Type B pancreatic cell (in vitro differentiated cells): Measurements from ENCODE around the gene USP31. TPM values are rescaled to one million over a fixed set of nuclear protein-coding genes. Genes with fewer than 3 reads are reported as not detected.

Source experiments
- DNase-seq: peaks from one replicate; pipeline ENCODE4 v3.0.0; 2021; ENCODE audit warnings: mixed read lengths; ENCODE audit not compliant: unreplicated experiment; ENCODE audit errors: extremely low spot score
- H3K27ac Mint-ChIP-seq: 2 replicates; pipeline ENCODE4 v1.8.0; 2021; ENCODE audit warnings: mild to moderate bottlenecking, mixed read lengths
- H3K27me3 Mint-ChIP-seq: 2 replicates; pipeline ENCODE4 v1.8.0; 2021; ENCODE audit warnings: mixed read lengths
- H3K36me3 Mint-ChIP-seq: 2 replicates; pipeline ENCODE4 v1.8.0; 2021; ENCODE audit warnings: mixed read lengths
- H3K4me1 Mint-ChIP-seq: one replicate; pipeline ENCODE4 v1.8.0; 2021; ENCODE audit warnings: mixed read lengths; ENCODE audit not compliant: unreplicated experiment
- H3K4me3 Mint-ChIP-seq: 2 replicates; pipeline ENCODE4 v1.8.0; 2021; ENCODE audit warnings: mild to moderate bottlenecking, mixed read lengths
- H3K9me3 Mint-ChIP-seq: 2 replicates; pipeline ENCODE4 v1.8.0; 2021; ENCODE audit warnings: mixed read lengths
- CTCF ChIP-seq: fragments of 200-600 bp; sonication (generic); conservative IDR thresholded peaks from 2 replicates; pipeline ENCODE4 v1.5.0; 2021; ENCODE audit warnings: antibody characterized with exemption, mild to moderate bottlenecking
- total RNA-seq: library from RNA; stranded (reverse); gene quantifications from 2 replicates; pipeline ENCODE4 v1.2.1, GENCODE V29; 2021; ENCODE audit warnings: low replicate concordance

USP31 gene
- total RNA-seq, 1 donor from 2014 or later = 12.3 TPM

GRCh38 chr16:23061669-23062068 lies 87.6 kb downstream of the USP31 start:
- DNase-seq = no peak
- Mint-ChIP-seq H3K27me3 (peaks cover 14% of the 10 kb centered on the region), H3K27ac (no peak overlapping the region), H3K4me1 (peaks cover 5% of the 10 kb centered on the region), H3K9me3 (no peaks in the 10 kb centered on the region), H3K36me3 (no peaks in the 10 kb centered on the region), H3K4me3 (no peak overlapping the region)
- TF ChIP-seq CTCF = no peak

GRCh38 chr16:23060458-23061320 lies 88.6 kb downstream of the USP31 start:
- H3K27me3 Mint-ChIP-seq = peaks cover 14% of the 10 kb centered on the region
- no peaks in the 10 kb centered on the region for H3K9me3 Mint-ChIP-seq
- peaks cover 5% of the 10 kb centered on the region for H3K4me1 Mint-ChIP-seq
- peak; percentile 93 for TF ChIP-seq CTCF
- DNase-seq = no peak
- H3K4me3 Mint-ChIP-seq = no peak overlapping the region
- H3K36me3 Mint-ChIP-seq = no peaks in the 10 kb centered on the region
- H3K27ac Mint-ChIP-seq = no peak overlapping the region

- Mint-ChIP-seq H3K9me3 (no peaks in the 10 kb centered on the region), H3K27me3 (peaks cover 22% of the 10 kb centered on the region), H3K4me3 (no peak overlapping the region), H3K4me1 (peaks cover 5% of the 10 kb centered on the region), H3K36me3 (no peaks in the 10 kb centered on the region), H3K27ac (no peak overlapping the region)
- no peak for DNase-seq
- no peak for TF ChIP-seq CTCF
Observed at GRCh38 chr16:23059433-23059832, 89.8 kb downstream of the USP31 start.

GRCh38 chr16:23058576-23058975 lies 90.7 kb downstream of the USP31 start:
- Mint-ChIP-seq H3K9me3 (no peaks in the 10 kb centered on the region), H3K27me3 (peaks cover 27% of the 10 kb centered on the region), H3K36me3 (no peaks in the 10 kb centered on the region), H3K4me3 (no peak overlapping the region), H3K27ac (no peak overlapping the region), H3K4me1 (peaks cover 5% of the 10 kb centered on the region)
- TF ChIP-seq CTCF = no peak
- DNase-seq = no peak

- no peak for TF ChIP-seq CTCF
- no peaks in the 10 kb centered on the region for H3K9me3 Mint-ChIP-seq
- H3K36me3 Mint-ChIP-seq = no peaks in the 10 kb centered on the region
- H3K4me1 Mint-ChIP-seq = peaks cover 5% of the 10 kb centered on the region
- peaks cover 37% of the 10 kb centered on the region for H3K27me3 Mint-ChIP-seq
- no peak overlapping the region for H3K4me3 Mint-ChIP-seq
- H3K27ac Mint-ChIP-seq = no peak overlapping the region
- DNase-seq = no peak
Observed at GRCh38 chr16:23057013-23057596, 92.1 kb downstream of the USP31 start.
